Stomach smooth muscle (tissue), 2 donors: ENCODE data around the gene SET.

Experiments used
- H3K27ac ChIP-seq: one replicate; pipeline ENCODE4 v1.7.0; 2013; ENCODE audit warnings: mild to moderate bottlenecking, low read length, inconsistent platforms
- H3K27me3 ChIP-seq, 2 donors: one replicate each; pipeline ENCODE4 v1.7.0; 2013; ENCODE audit warnings: low read length in 2 of 2; ENCODE audit not compliant: insufficient read depth in 2 of 2, control insufficient read depth in 1 of 2
- H3K36me3 ChIP-seq, 2 donors: one replicate each; pipeline ENCODE4 v1.7.0; 2013; ENCODE audit warnings: low read length in 2 of 2; ENCODE audit not compliant: control insufficient read depth in 2 of 2, insufficient read depth in 2 of 2
- H3K4me1 ChIP-seq: one replicate; pipeline ENCODE4 v1.7.0; 2013; ENCODE audit warnings: low read length; ENCODE audit not compliant: control insufficient read depth, insufficient read depth
- H3K4me3 ChIP-seq, 2 donors: one replicate each; pipeline ENCODE4 v1.7.0; 2013; ENCODE audit warnings: low read length in 2 of 2
- H3K9ac ChIP-seq, 2 donors: one replicate each; pipeline ENCODE4 v1.7.0; 2013; ENCODE audit warnings: low read length in 2 of 2, mild to moderate bottlenecking in 1 of 2
- H3K9me3 ChIP-seq, 2 donors: one replicate each; pipeline ENCODE4 v1.7.0; 2013; ENCODE audit warnings: low read length in 2 of 2; ENCODE audit not compliant: control insufficient read depth in 2 of 2
- donor health status: healthy.
- donor health status: Pancreatic carcinoma.

Gene SET

GRCh38 chr9:128713941-128714573, 25.0 kb downstream of the SET start:
- Histone ChIP-seq H3K4me1 (no peaks in the 10 kb centered on the region), H3K4me3 (no peak overlapping the region), H3K36me3 (no peaks in the 10 kb centered on the region), H3K27me3 (no peaks in the 10 kb centered on the region), H3K9me3 (no peaks in the 10 kb centered on the region), H3K9ac (no peak overlapping the region), H3K27ac (no peak overlapping the region)

GRCh38 chr9:128714586-128715435, 25.8 kb downstream of the SET start:
- no peak overlapping the region for H3K9ac ChIP-seq
- no peaks in the 10 kb centered on the region for H3K9me3 ChIP-seq
- H3K36me3 ChIP-seq, result no peaks in the 10 kb centered on the region
- no peaks in the 10 kb centered on the region for H3K4me1 ChIP-seq
- H3K27me3 ChIP-seq, result no peaks in the 10 kb centered on the region
- H3K4me3 ChIP-seq, result no peak overlapping the region
- H3K27ac ChIP-seq, result no peak overlapping the region

GRCh38 chr9:128715436-128715750, 26.4 kb downstream of the SET start:
- Histone ChIP-seq H3K4me3 (no peak overlapping the region), H3K36me3 (no peaks in the 10 kb centered on the region), H3K27ac (no peak overlapping the region), H3K27me3 (no peaks in the 10 kb centered on the region), H3K9me3 (no peaks in the 10 kb centered on the region), H3K9ac (no peak overlapping the region), H3K4me1 (no peaks in the 10 kb centered on the region)

GRCh38 chr9:128716581-128717254, 27.7 kb downstream of the SET start:
- H3K9ac ChIP-seq, result no peak overlapping the region
- no peaks in the 10 kb centered on the region for H3K36me3 ChIP-seq
- H3K27me3 ChIP-seq, result no peaks in the 10 kb centered on the region
- no peaks in the 10 kb centered on the region for H3K9me3 ChIP-seq
- H3K4me1 ChIP-seq, result no peaks in the 10 kb centered on the region
- no peak overlapping the region for H3K4me3 ChIP-seq
- no peak overlapping the region for H3K27ac ChIP-seq

GRCh38 chr9:128718047-128718446, 29.0 kb downstream of the SET start:
- Histone ChIP-seq H3K9me3 (no peaks in the 10 kb centered on the region), H3K27me3 (no peaks in the 10 kb centered on the region), H3K9ac (no peak overlapping the region), H3K27ac (no peak overlapping the region), H3K4me3 (no peak overlapping the region), H3K36me3 (no peaks in the 10 kb centered on the region), H3K4me1 (no peaks in the 10 kb centered on the region)

- Histone ChIP-seq H3K9me3 (no peaks in the 10 kb centered on the region), H3K27me3 (no peaks in the 10 kb centered on the region), H3K27ac (no peak overlapping the region), H3K36me3 (no peaks in the 10 kb centered on the region), H3K4me1 (peaks cover 1% of the 10 kb centered on the region), H3K9ac (no peak overlapping the region), H3K4me3 (no peak overlapping the region)
These were observed 29.5 kb downstream of the SET start for GRCh38 chr9:128718475-128718874.

- no peak overlapping the region for H3K4me3 ChIP-seq
- peaks cover 14% of the 10 kb centered on the region for H3K4me1 ChIP-seq
- no peaks in the 10 kb centered on the region for H3K36me3 ChIP-seq
- H3K27me3 ChIP-seq, result no peaks in the 10 kb centered on the region
- H3K27ac ChIP-seq, result no peak overlapping the region
- no peak overlapping the region for H3K9ac ChIP-seq
- H3K9me3 ChIP-seq, result no peaks in the 10 kb centered on the region
These were observed 31.0 kb downstream of the SET start for GRCh38 chr9:128719919-128720605.

GRCh38 chr9:128720841-128721486, 31.9 kb downstream of the SET start:
- no peak overlapping the region for H3K27ac ChIP-seq
- no peaks in the 10 kb centered on the region for H3K9me3 ChIP-seq
- no peak overlapping the region for H3K9ac ChIP-seq
- no peaks in the 10 kb centered on the region for H3K36me3 ChIP-seq
- H3K27me3 ChIP-seq, result no peaks in the 10 kb centered on the region
- H3K4me3 ChIP-seq, result no peak overlapping the region
- peaks cover 15% of the 10 kb centered on the region for H3K4me1 ChIP-seq

GRCh38 chr9:128721487-128722010, 32.5 kb downstream of the SET start:
- H3K9me3 ChIP-seq, result no peaks in the 10 kb centered on the region
- no peak overlapping the region for H3K9ac ChIP-seq
- no peak overlapping the region for H3K27ac ChIP-seq
- no peaks in the 10 kb centered on the region for H3K36me3 ChIP-seq
- no peaks in the 10 kb centered on the region for H3K27me3 ChIP-seq
- no peak overlapping the region for H3K4me3 ChIP-seq
- H3K4me1 ChIP-seq, result peaks cover 15% of the 10 kb centered on the region
